OCI-LY3 (cell line): ENCODE results near the gene RGSL1.

ENCODE experiments used
- EZH2phosphoT487 ChIP-seq: fragments of 200-600 bp; shearing (Covaris generic); IDR thresholded peaks from 2 replicates; pipeline ENCODE4 v1.6.1; 2018; ENCODE audit warnings: antibody characterized with exemption, mixed run types, low read depth
- TF ChIP-seq, protein P1 (sequence below): fragments of 200-600, 300-600 bp; sonication (generic); IDR thresholded peaks from 2 replicates; pipeline ENCODE4 v1.5.1; 2014; ENCODE audit warnings: antibody characterized with exemption, low read length, low read depth

DNA sequence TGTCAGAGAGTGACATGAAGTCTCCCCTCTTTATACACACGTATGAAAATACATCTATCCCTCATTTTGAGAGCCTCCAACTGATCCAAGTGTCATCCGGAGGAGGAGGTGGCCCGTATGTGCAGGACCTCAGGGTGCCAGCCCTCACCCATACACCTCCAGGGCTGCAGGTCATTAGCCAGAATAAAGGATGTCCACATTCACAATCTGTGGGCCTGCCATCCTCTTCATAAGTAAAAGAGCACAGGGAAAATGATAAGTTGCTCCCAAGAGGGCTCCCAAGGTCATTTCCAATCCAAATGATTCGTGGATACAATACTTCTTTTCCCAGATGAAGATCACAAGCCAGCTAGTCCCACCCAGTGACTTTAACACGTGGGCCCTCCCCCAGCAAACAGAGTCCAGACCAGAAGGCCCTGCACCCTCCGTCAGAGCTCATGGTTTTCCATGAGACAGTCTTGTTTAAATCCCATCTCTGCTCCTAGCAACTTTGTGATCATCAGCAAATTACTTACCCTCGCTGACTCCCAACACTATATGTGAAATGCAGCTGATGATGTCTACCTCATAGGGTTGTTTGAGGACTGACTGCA is 110.5 kb downstream of the RGSL1 start:
- TF ChIP-seq, protein P1, sequence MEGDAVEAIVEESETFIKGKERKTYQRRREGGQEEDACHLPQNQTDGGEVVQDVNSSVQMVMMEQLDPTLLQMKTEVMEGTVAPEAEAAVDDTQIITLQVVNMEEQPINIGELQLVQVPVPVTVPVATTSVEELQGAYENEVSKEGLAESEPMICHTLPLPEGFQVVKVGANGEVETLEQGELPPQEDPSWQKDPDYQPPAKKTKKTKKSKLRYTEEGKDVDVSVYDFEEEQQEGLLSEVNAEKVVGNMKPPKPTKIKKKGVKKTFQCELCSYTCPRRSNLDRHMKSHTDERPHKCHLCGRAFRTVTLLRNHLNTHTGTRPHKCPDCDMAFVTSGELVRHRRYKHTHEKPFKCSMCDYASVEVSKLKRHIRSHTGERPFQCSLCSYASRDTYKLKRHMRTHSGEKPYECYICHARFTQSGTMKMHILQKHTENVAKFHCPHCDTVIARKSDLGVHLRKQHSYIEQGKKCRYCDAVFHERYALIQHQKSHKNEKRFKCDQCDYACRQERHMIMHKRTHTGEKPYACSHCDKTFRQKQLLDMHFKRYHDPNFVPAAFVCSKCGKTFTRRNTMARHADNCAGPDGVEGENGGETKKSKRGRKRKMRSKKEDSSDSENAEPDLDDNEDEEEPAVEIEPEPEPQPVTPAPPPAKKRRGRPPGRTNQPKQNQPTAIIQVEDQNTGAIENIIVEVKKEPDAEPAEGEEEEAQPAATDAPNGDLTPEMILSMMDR = no peak
- TF ChIP-seq EZH2phosphoT487 = no peak
